ENCODE results near the gene CHD9. TPM values are rescaled to one million over a fixed set of nuclear protein-coding genes. Genes with fewer than 3 reads are reported as not detected.

Gene CHD9
- total and polyA plus RNA-seq, 3 donors from 2014 or later: 10.4 to 67.3 (median 57.5) TPM

- WGBS, 2 donors: 87 to 94% methylated on average over 5 of the region's 5 CpGs
- intact Hi-C loops (cut with DNase I; ENCODE audit: low total_unique reads): no loop called here
- DNase-seq: no peak
- TF ChIP-seq CTCF (IDR thresholded peaks at IDR 0.05) (no peak), POLR2A (IDR thresholded peaks at IDR 0.05) (no peak)
- Histone ChIP-seq H3K27me3 (no peaks in the 10 kb centered on the region), H3K9me3 (no peaks in the 10 kb centered on the region), H3K36me3 (ENCODE audit: low read depth, missing control alignments) (no peaks in the 10 kb centered on the region), H3K27ac (no peak overlapping the region), H3K4me3 (no peak overlapping the region), H3K4me1 (no peaks in the 10 kb centered on the region)
These were observed 3.6 kb downstream of the CHD9 start for GRCh38 chr16:53058441-53058840.

- Histone ChIP-seq H3K9me3 (no peaks in the 10 kb centered on the region), H3K4me1 (no peaks in the 10 kb centered on the region), H3K36me3 (ENCODE audit: low read depth, missing control alignments) (no peaks in the 10 kb centered on the region), H3K4me3 (no peak overlapping the region), H3K27me3 (no peaks in the 10 kb centered on the region), H3K27ac (no peak overlapping the region)
- intact Hi-C loops (cut with DNase I; ENCODE audit: low total_unique reads): no loop called here
- WGBS, 2 donors: 89 to 92% methylated on average over 5 of the region's 5 CpGs
- DNase-seq: no peak
- TF ChIP-seq POLR2A (IDR thresholded peaks at IDR 0.05) (no peak), CTCF (IDR thresholded peaks at IDR 0.05) (no peak)
These were observed 4.1 kb downstream of the CHD9 start for GRCh38 chr16:53058882-53059281.

GRCh38 chr16:53059672-53060071 is 4.9 kb downstream of the CHD9 start:
- H3K36me3 ChIP-seq (ENCODE audit: low read depth, missing control alignments): no peaks in the 10 kb centered on the region
- H3K27me3 ChIP-seq: no peaks in the 10 kb centered on the region
- intact Hi-C loops (cut with DNase I; ENCODE audit: low total_unique reads): no loop called here
- no peaks in the 10 kb centered on the region for H3K4me1 ChIP-seq
- 89 to 94% methylated on average over 7 of the region's 7 CpGs for WGBS, 2 donors
- TF ChIP-seq CTCF (IDR thresholded peaks at IDR 0.05) (no peak), POLR2A (IDR thresholded peaks at IDR 0.05) (no peak)
- no peak overlapping the region for H3K27ac ChIP-seq
- no peaks in the 10 kb centered on the region for H3K9me3 ChIP-seq
- DNase-seq: no peak
- no peak overlapping the region for H3K4me3 ChIP-seq

GRCh38 chr16:53061256-53061655 is 6.5 kb downstream of the CHD9 start:
- TF ChIP-seq CTCF (IDR thresholded peaks at IDR 0.05): no peak
- TF ChIP-seq POLR2A (IDR thresholded peaks at IDR 0.05): no peak
- Histone ChIP-seq H3K4me1 (peaks cover 6% of the 10 kb centered on the region), H3K9me3 (no peaks in the 10 kb centered on the region), H3K4me3 (no peak overlapping the region), H3K27ac (no peak overlapping the region), H3K27me3 (no peaks in the 10 kb centered on the region), H3K36me3 (ENCODE audit: low read depth, missing control alignments) (no peaks in the 10 kb centered on the region)
- no peak for DNase-seq
- WGBS, 2 donors: 89 to 93% methylated on average over 5 of the region's 5 CpGs
- intact Hi-C loops (cut with DNase I; ENCODE audit: low total_unique reads): no loop called here

GRCh38 chr16:53061701-53062159 is 6.9 kb downstream of the CHD9 start:
- TF ChIP-seq CTCF (IDR thresholded peaks at IDR 0.05) (no peak), POLR2A (IDR thresholded peaks at IDR 0.05) (no peak)
- H3K36me3 ChIP-seq (ENCODE audit: low read depth, missing control alignments): no peaks in the 10 kb centered on the region
- H3K27me3 ChIP-seq: no peaks in the 10 kb centered on the region
- WGBS, 2 donors: 52 to 54% methylated on average over 3 of the region's 3 CpGs
- H3K4me3 ChIP-seq: no peak overlapping the region
- no peak for DNase-seq
- H3K27ac ChIP-seq: no peak overlapping the region
- peaks cover 10% of the 10 kb centered on the region for H3K4me1 ChIP-seq
- no peaks in the 10 kb centered on the region for H3K9me3 ChIP-seq
- intact Hi-C loops (cut with DNase I; ENCODE audit: low total_unique reads): no loop called here
